GM12892 (cell line): ENCODE measurements around the gene PPRC1.

Experiments used
- DNase-seq: peaks from one replicate; pipeline ENCODE4 v3.0.0; 2011; ENCODE audit not compliant: insufficient read length
- FAIRE-seq: peaks from 2 replicates; lab custom pipeline; 2011; peaks lifted over from hg19 to GRCh38; lab: Jason Lieb, UNC
- POLR2A ChIP-seq: IDR thresholded peaks from 2 replicates; pipeline ENCODE4 v1.6.1; 2011; ENCODE audit warnings: low read depth, low read length, control low read depth
- POLR2AphosphoS5 ChIP-seq: IDR thresholded peaks from 2 replicates; pipeline ENCODE4 v1.6.1; 2011; ENCODE audit warnings: low read depth, low read length, control low read depth
- TAF1 ChIP-seq: IDR thresholded peaks from 2 replicates; pipeline ENCODE4 v1.6.1; 2011; ENCODE audit warnings: low read depth, mild to moderate bottlenecking, control low read depth, low read length, borderline replicate concordance

Gene PPRC1

DNA sequence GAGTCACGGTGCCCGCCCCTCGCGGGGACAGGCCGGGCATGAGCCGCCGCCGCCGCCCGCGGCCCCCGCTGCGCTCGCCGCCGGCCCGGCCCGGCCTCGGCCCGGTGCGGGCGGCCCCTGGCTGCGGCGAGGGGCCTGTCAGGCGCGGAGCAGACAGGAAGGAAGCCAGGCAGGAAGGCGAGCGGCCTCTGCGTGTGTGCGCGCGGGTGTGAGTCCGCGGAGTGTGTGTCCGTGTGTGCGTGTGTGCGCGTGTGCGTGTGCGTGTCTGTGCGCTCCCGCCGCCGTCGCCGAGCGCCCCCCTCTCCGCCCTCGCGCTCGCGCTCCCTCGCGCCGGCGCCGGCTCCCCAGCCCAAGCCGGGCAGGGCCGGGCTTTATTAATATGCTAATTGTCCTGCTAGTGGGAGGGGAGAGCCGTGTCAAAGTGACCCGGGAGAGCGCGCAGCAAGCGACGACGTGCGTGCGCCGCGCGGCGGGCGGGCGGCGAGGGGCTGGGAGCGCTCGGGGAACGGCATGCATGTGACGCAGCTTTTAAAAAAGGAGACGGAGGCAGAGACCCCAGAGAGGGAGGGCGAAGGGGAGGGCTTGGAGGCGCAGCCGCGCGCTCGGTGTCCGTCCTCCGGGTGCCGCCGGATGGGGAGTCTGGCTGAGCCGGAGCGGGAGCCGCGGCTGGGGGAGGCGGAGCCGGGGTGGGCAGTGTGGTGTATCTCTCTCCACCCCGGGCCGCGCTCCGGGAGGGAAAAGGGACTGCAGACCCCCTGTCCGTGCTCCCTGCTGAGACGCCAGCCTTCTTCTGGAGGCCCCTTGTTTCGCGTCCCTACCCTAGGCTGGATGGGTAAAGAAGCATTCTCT is 12.5 kb upstream of the PPRC1 start, which contains the start of gene LDB1:
LDB1 (minus strand) TSS at position 227 of the 849 bp plus-strand sequence. CDS start 258 bp downstream, outside the sequence.
- peak; percentile 79 for DNase-seq

DNA sequence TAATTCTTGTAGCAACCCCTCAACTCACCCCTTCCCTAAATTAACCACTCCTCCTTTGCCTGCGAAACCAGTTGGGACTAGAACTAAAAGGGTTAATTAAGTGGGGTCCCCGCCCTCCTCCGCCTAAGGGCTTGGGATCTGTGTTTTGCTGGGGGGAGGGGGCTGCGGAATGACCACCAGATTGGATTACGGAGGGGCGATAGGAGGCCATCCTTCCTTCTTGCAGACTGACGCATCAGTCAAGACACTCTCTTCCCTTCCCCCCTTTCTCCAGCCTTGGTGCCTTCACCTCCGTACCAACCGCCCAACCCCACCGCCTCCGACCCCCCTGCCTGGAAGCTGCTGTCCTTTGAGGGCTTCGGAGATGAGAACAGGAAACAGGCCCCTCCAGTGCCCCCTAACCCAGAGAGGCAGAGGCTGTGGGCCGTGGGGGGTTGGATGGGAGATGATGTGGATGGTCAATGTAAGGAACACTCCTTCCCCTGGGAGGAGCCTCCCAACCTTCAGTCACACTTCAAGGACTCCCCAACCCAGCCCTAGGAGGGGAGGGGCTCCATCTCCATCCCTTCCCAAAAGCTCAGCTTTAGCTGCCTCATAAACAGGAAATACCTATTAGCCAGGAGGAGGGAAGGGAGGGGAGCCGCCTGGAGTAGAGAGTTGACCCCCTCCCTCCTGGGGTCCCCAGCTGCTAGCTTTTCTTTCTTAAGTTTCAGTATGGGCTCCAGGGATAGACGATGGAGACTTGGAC is 11.7 kb upstream of the PPRC1 start:
- DNase-seq, result no peak
- no peak for TF ChIP-seq POLR2AphosphoS5
- no peak for TF ChIP-seq POLR2A
- no peak for TF ChIP-seq TAF1
- no peak for FAIRE-seq

More for the DNA sequence above, 12.5 kb upstream of the PPRC1 start, which contains the start of gene LDB1:
- peak; percentile 98 for FAIRE-seq
- TF ChIP-seq POLR2A (peak; percentile 69; the same call in 1 of the 2 replicates), POLR2AphosphoS5 (peak; percentile 54; the same call in 1 of the 2 replicates), TAF1 (no peak; the same call in 1 of the 2 replicates)

DNA sequence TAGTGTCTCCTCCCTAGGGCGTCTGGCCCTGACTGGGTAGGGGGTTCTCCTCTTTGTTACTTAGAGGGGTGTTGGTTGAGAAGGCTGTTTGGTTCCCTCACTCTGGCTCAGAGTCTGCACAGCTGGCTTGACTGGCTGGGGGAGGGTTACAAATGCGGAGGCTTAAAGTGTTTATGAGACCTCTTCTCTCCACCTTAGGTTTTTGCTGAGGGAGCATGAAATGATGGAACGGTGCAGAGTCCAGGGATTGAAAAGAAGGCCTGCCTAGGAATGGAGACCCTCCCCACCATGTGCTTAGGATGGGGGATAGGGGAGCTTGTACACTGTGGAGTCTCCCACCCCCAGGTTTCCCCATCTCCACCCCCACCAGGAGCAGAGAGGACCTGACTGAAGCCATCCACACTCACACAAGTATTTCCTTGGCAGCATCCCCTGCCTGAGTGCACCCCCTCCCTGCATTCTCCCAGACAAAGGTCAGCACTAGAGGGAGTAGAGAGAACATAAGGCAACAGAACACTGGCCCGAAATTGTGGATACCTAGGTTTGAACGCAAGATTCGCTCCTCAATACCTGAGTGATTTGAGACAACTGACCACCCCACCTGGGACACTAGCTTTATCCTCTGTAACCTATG is 11.0 kb upstream of the PPRC1 start:
- TF ChIP-seq POLR2AphosphoS5, result no peak
- TF ChIP-seq TAF1, result no peak
- no peak for TF ChIP-seq POLR2A
- FAIRE-seq, result peak; percentile 48
- DNase-seq, result no peak

DNA sequence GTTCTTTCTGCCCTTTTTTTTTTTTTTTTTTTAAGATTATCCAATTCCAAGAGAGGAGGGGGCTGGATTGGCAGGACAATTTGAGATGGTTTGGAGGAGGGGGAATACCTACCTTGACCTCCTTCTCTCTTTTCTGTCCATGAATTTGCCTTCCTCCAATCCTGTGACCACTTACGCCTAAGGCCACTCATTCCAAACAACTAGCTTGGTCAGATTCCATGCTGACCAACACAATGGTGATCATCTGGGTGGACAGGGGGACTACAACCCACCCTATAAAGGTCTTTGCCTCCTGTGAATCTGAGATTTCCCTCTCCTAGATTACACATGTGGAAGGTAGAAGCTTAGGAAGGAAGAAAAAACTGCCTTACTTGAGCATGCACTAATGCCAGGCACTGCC is 10.4 kb upstream of the PPRC1 start:
- TF ChIP-seq POLR2A (no peak), POLR2AphosphoS5 (no peak), TAF1 (no peak)
- FAIRE-seq (no peak), DNase-seq (no peak)

DNA sequence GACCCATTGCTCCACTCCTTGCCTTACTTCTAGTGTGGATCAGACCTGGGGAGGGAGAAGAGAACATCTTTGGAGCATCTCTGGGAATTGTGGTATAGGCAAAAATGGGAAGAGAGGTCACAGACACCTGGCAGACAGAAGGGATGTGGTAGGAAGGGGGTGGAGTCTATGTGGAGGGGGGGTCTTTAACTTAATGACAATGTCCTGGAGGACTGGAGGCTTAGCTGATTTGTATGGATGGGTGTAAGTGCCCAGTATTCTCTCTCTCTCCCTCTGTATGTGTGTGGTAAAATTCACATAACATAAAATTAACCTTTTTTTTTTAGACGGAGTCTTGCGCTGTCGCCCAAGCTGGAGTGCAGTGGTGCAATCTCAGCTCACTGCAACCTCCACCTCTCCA is 9.6 kb upstream of the PPRC1 start:
- TF ChIP-seq POLR2AphosphoS5 (no peak), TAF1 (no peak), POLR2A (no peak)
- no peak for FAIRE-seq

DNA sequence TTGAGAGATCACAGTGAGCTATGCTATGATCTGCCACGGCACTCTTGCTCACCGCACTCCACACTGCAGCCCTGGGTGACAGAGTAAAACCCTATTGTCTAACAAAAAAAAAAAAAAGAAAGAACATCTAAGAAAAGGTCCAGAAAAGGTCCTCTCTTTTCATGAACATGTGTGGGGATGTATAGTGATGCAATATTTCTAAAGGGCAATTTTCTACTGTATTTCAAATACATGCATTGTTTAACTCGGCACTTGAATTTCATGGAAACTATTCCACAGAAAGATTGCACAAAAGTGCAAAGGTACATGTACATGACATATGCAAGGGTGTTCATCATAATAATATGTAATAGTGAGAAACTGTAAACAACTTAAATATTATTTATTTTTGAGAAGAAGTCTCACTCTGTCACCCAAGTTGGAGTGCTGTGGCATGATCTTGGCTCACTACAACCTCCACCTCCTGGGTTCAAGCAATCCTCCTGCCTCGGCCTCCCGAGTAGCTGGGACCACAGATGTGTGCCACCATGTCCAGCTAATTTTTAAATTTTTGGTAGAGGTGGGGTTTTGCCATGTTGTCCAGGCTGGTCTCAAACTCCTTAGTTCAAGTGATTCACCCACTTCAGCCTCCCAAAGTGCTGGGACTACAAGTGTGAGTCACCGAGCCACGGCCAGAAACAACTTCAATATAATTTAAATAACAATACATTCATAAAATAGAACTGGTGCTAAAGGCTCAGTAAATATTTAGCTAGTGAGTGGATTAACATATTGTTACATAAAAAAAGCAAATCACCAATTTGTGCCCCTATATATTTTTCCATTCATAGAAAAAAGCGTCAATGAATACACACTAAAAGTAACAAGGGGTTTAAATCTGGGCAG is 1.3 kb upstream of the PPRC1 start:
- FAIRE-seq (no peak), DNase-seq (no peak)
- no peak for TF ChIP-seq POLR2AphosphoS5
- TF ChIP-seq TAF1, result no peak
- no peak for TF ChIP-seq POLR2A

More for the DNA sequence above, 9.6 kb upstream of the PPRC1 start:
- DNase-seq, result no peak

DNA sequence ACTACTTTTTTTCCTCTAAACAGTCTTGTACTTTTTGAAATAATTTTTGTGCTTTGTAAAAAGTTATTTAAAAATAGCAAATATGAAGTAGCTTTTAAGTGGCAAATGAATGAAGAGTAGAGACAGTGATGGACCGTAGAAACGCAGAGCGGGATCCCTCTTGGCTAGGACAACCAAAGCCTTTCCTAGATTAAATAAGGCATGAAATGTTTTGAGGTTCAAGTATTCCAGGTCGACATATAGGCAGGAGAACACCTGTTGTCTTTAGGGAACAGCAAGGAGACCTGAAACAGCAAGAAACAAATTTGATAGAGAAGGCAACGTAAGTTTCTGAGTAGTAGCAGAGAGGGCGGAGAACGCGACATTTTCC is 662 bp upstream of the PPRC1 start:
- no peak for DNase-seq
- no peak for TF ChIP-seq POLR2A
- no peak for FAIRE-seq

DNA sequence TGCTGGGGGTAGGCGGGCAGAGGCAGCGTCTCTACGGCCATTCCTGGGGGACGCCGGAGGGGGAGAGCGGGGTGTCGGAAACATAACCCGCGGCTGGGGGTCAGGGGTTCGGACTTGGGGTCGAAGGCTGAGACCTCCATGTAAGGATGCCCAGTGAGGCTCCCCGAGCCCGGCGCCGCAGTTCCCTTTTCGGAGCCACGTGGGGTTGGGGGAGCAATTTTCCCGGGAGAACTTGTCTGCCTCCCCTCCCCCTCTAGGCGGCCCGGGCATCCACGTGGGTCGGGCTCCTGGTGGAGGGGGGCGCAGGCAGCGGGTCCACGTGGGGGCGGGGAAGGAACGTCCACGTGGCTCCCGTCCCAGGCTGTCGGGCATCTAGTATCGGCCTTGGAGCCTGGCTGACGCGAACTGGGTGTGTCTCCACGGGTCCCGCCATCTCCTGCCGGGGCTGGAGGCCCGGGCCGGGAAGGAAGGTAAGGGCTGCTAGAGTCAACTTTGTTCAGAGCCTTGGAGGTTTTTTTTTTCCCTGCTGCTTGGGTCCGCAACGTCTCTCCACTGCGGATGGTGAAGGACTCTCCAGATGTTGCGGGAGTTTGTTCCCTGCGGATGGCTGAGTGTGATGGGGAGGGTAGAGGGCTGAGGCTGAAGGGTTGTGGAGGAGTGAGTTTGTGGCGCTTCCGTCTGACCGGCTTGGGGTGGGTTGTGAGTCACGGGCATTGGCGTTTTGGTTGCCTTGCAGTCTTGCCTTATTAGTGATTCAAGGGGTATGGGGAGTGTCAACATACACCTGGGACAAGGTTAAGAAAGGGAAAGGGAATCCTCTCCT is 744 bp downstream of the PPRC1 start:
- peak; percentile 74 for FAIRE-seq
- DNase-seq, result peak; percentile 69
- TF ChIP-seq TAF1 (no peak), POLR2A (0 out of 2 replicates have a peak, but pooled peaks have one; percentile 27), POLR2AphosphoS5 (peak; percentile 64)

DNA sequence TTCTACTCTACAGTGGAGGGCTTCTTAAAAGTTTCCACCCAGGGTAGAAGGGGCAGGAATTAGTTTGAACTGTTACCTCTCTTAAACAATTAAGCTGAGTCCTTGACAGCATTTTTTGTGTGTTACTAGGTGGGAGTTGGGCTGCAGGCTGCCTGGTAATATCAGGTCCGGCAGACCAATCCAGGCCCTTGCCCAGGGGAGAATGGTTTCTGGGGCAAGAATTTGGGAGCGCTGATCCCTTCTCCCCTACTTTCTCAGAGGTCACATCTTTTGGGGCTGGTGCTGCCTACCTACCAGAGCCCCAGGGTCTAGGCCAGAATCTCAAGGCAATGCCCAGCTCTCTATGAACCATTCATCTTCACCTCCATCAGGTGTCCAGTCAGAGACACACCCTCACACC is 1.6 kb downstream of the PPRC1 start:
- DNase-seq, result no peak
- TF ChIP-seq POLR2A (no peak), TAF1 (no peak)
- no peak for FAIRE-seq
